Measurements from ENCODE around the gene KDM2A.
"Not testable (repeated sequence)": the region's sequence is repeated elsewhere in the genome, so short reads cannot be mapped to it uniquely, and the experiment has no call there.

Gene KDM2A

GRCh38 chr11:67174311-67174710 lies 55.2 kb downstream of the KDM2A start:
- no peak for DNase-seq

GRCh38 chr11:67177399-67178281 lies 58.6 kb downstream of the KDM2A start:
- DNase-seq: no peak

GRCh38 chr11:67178421-67178820 lies 59.4 kb downstream of the KDM2A start:
- no peak for DNase-seq

- DNase-seq: no peak
Measured at GRCh38 chr11:67178878-67179277, 59.8 kb downstream of the KDM2A start.

GRCh38 chr11:67179892-67180490 lies 60.9 kb downstream of the KDM2A start:
- no peak for DNase-seq

GRCh38 chr11:67194096-67194495 lies 75.0 kb downstream of the KDM2A start:
- no peak for DNase-seq

- DNase-seq: no peak
Measured at GRCh38 chr11:67195971-67196456, 77.0 kb downstream of the KDM2A start.

- DNase-seq: no peak
Measured at GRCh38 chr11:67197606-67198005, 78.5 kb downstream of the KDM2A start.

GRCh38 chr11:67198781-67199180 lies 79.7 kb downstream of the KDM2A start:
- DNase-seq: not testable (repeated sequence)

- DNase-seq: no peak
Measured at GRCh38 chr11:67199751-67200150, 80.7 kb downstream of the KDM2A start.

GRCh38 chr11:67202028-67202427 lies 83.0 kb downstream of the KDM2A start:
- no peak for DNase-seq

GRCh38 chr11:67204822-67205221 lies 85.8 kb downstream of the KDM2A start:
- DNase-seq: no peak

GRCh38 chr11:67209222-67209621 lies 90.2 kb downstream of the KDM2A start:
- DNase-seq: not testable (repeated sequence)

- no peak for DNase-seq
Measured at GRCh38 chr11:67211656-67212436, 92.8 kb downstream of the KDM2A start.

GRCh38 chr11:67213178-67213621 lies 94.1 kb downstream of the KDM2A start:
- no peak for DNase-seq

- DNase-seq: no peak
Measured at GRCh38 chr11:67227726-67228125, 108.7 kb downstream of the KDM2A start.

GRCh38 chr11:67230406-67230805 lies 111.3 kb downstream of the KDM2A start:
- no peak for DNase-seq

- no peak for DNase-seq
Measured at GRCh38 chr11:67230886-67231285, 111.8 kb downstream of the KDM2A start.

- DNase-seq: no peak
Measured at GRCh38 chr11:67233584-67234190, 114.6 kb downstream of the KDM2A start.

- peak; percentile 22 for DNase-seq
Measured at GRCh38 chr11:67234571-67234970, 115.5 kb downstream of the KDM2A start.

GRCh38 chr11:67237574-67237973 lies 118.5 kb downstream of the KDM2A start:
- no peak for DNase-seq

GRCh38 chr11:67238894-67239782 lies 120.1 kb downstream of the KDM2A start:
- DNase-seq: no peak

Data from NCI-H2171 treated with DMSO at 0.1 percent for 48 hours (cell line).